Activated T-helper 17 cell treated with anti-CD3 and anti-CD28 coated beads, Interleukin-2, amount 50 U/mL, for 72 hours (primary cell): ENCODE data around the gene CAP1. TPM values are rescaled to one million over a fixed set of nuclear protein-coding genes. Genes with fewer than 3 reads are reported as not detected.

Experiments
- ATAC-seq: fragments of 150-1000 bp; cut with Tn5 transposase; replicated peaks from 2 replicates; pipeline ENCODE4 v1.10.0; 2021; ENCODE audit warnings: mild to moderate bottlenecking, moderate library complexity
- H3K27ac Mint-ChIP-seq: one replicate; pipeline ENCODE4 v1.8.0; 2022; ENCODE audit warnings: mixed read lengths
- H3K27me3 Mint-ChIP-seq: one replicate; pipeline ENCODE4 v1.8.0; 2022; ENCODE audit warnings: mixed read lengths
- H3K36me3 Mint-ChIP-seq: one replicate; pipeline ENCODE4 v1.8.0; 2022; ENCODE audit warnings: low read depth, mild to moderate bottlenecking, mixed read lengths
- H3K4me1 Mint-ChIP-seq: one replicate; pipeline ENCODE4 v1.8.0; 2022; ENCODE audit warnings: mixed read lengths
- H3K4me3 Mint-ChIP-seq: one replicate; pipeline ENCODE4 v1.8.0; 2022; ENCODE audit warnings: mild to moderate bottlenecking, mixed read lengths
- H3K9me3 Mint-ChIP-seq: one replicate; pipeline ENCODE4 v1.8.0; 2022; ENCODE audit warnings: mixed read lengths
- total RNA-seq, 2 donors: library from RNA; stranded (reverse); gene quantifications; one replicate each; pipeline ENCODE4 v1.2.3, GENCODE V29; 2022

CAP1 gene
- total RNA-seq, 2 donors from 2014 or later, result 405 to 687 TPM

DNA sequence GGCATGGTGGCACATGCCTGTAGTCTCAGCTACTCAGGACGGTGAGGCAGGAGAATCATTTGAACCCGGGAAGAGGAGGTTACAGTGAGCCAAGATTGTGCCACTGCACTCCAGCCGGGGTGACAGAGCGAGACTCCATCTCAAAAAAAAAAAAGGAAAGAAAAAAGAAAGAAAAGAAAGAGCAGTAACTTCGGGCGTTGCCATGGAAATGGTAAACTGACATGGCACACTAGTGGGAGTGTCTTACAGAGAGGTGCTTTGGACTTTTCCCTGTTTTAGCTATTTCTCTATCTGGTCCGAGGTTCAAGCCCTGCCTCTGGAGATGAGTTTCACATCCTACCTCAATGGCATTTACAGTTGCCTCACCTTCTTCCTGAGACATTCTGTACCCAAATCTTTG lies 79.6 kb downstream of the CAP1 start:
- Mint-ChIP-seq H3K27ac (no peak overlapping the region), H3K9me3 (no peaks in the 10 kb centered on the region), H3K4me3 (no peak overlapping the region), H3K36me3 (no peaks in the 10 kb centered on the region), H3K27me3 (peaks cover 4% of the 10 kb centered on the region), H3K4me1 (no peaks in the 10 kb centered on the region)
- no peak for ATAC-seq

Other genes with a start within 250 kb of the CAP1 start
- gene TRIT1, start 157.2 kb upstream of the CAP1 start, total RNA-seq, result 10 to 100 TPM; 33.6 to 41.0 TPM
- gene MYCL, start 138.8 kb upstream of the CAP1 start, total RNA-seq, result under 1 TPM in 1 of 2 donors, not detected in 1; 0.09 TPM
- gene MFSD2A, start 85.6 kb upstream of the CAP1 start, total RNA-seq, result 10 to 100 TPM in 1 of 2 donors, 1 to 10 TPM in 1; 8.1 to 10.3 TPM
- 100 to 1,000 TPM in 1 of 2 donors, 10 to 100 TPM in 1; 56.1 to 107 TPM for gene PPT1, start 56.5 kb downstream of the CAP1 start, total RNA-seq
- 10 to 100 TPM; 16.5 to 50.9 TPM for gene RLF, start 120.7 kb downstream of the CAP1 start, total RNA-seq
- under 1 TPM in 1 of 2 donors, not detected in 1; 0.50 TPM for gene TMCO2, start 207.2 kb downstream of the CAP1 start, total RNA-seq
- 10 to 100 TPM; 26.1 to 36.4 TPM for gene ZMPSTE24, start 217.5 kb downstream of the CAP1 start, total RNA-seq